WERI-Rb-1 (cell line): ENCODE data around the gene FAM149B1.

Experiments used
- DNase-seq: peaks from one replicate; pipeline ENCODE4 v3.0.0-alpha.2; 2020
- H3K27ac ChIP-seq: fragments of 250-450 bp; sonication (Bioruptor Pico); 2 replicates; pipeline ENCODE4 v1.5.1; 2020; ENCODE audit warnings: mild to moderate bottlenecking, moderate library complexity
- H3K27me3 ChIP-seq: fragments of 250-450 bp; sonication (Bioruptor Pico); 2 replicates; pipeline ENCODE4 v1.5.1; 2021; ENCODE audit warnings: mild to moderate bottlenecking, low read depth, moderate library complexity; ENCODE audit not compliant: insufficient read depth, severe bottlenecking
- H3K36me3 ChIP-seq: fragments of 250-450 bp; sonication (Bioruptor Pico); 2 replicates; pipeline ENCODE4 v1.5.1; 2020; ENCODE audit warnings: mild to moderate bottlenecking, moderate library complexity
- H3K4me3 ChIP-seq: 2 replicates; pipeline ENCODE4 v1.5.1; 2011; ENCODE audit warnings: low read depth, mild to moderate bottlenecking, control low read depth, low read length
- H3K9me3 ChIP-seq: fragments of 250-450 bp; sonication (Bioruptor Pico); 2 replicates; pipeline ENCODE4 v1.5.1; 2021; ENCODE audit warnings: mild to moderate bottlenecking, moderate library complexity; ENCODE audit not compliant: severe bottlenecking
- CTCF ChIP-seq: IDR thresholded peaks from 2 replicates; pipeline ENCODE4 v1.5.1; 2011; ENCODE audit warnings: low read depth, mild to moderate bottlenecking, control low read depth, inconsistent platforms, low read length

The FAM149B1 gene

GRCh38 chr10:73287441-73287840 is 119.5 kb downstream of the FAM149B1 start:
- no peak overlapping the region for H3K4me3 ChIP-seq
- no peaks in the 10 kb centered on the region for H3K36me3 ChIP-seq
- no peak overlapping the region for H3K27ac ChIP-seq
- no peak for DNase-seq
- H3K9me3 ChIP-seq, result no peaks in the 10 kb centered on the region
- H3K27me3 ChIP-seq, result no peaks in the 10 kb centered on the region
- TF ChIP-seq CTCF, result no peak

- Histone ChIP-seq H3K36me3 (no peaks in the 10 kb centered on the region), H3K27me3 (no peaks in the 10 kb centered on the region), H3K9me3 (no peaks in the 10 kb centered on the region), H3K27ac (no peak overlapping the region), H3K4me3 (no peak overlapping the region)
- TF ChIP-seq CTCF, result no peak
- no peak for DNase-seq
Measured at GRCh38 chr10:73289958-73290357, 122.0 kb downstream of the FAM149B1 start.

DNA sequence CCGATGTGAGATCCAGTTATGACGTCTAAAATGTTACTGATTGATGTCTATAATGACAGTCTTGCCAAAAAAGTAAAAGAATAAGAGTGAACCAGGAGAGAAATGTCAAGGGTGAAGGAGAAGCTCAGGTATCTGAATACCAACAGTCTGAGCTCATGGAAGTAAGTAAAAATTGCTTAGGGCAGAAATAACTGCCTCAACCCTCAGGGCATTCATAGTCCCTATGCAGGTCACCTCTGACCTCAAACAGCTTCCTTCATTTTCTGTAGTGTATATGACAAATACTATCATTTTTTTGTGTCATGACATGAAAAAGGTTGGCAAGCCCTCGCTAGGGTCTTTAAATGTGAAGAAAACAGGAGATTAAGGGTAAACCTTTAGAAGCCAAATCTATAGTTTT is 125.5 kb downstream of the FAM149B1 start:
- no peak for DNase-seq
- TF ChIP-seq CTCF, result no peak
- Histone ChIP-seq H3K9me3 (no peaks in the 10 kb centered on the region), H3K27ac (no peak overlapping the region), H3K4me3 (no peak overlapping the region), H3K27me3 (no peaks in the 10 kb centered on the region), H3K36me3 (no peaks in the 10 kb centered on the region)
